ENCODE results near the gene B3GNT4. TPM values are rescaled to one million over a fixed set of nuclear protein-coding genes. Genes with fewer than 3 reads are reported as not detected.

Gene B3GNT4
- polyA plus RNA-seq, 1 donor from 2014 or later: 1.8 TPM

GRCh38 chr12:122232691-122233090 is 29.2 kb downstream of the B3GNT4 start:
- H3K27ac ChIP-seq (ENCODE audit: low read length): no peak overlapping the region
- no peaks in the 10 kb centered on the region for H3K9me3 ChIP-seq (ENCODE audit: low read length)
- H3K79me2 ChIP-seq (replicated peaks; ENCODE audit: insufficient read depth, low read length): no peaks in the 10 kb centered on the region
- H3K9me2 ChIP-seq (ENCODE audit: insufficient read depth, low read length): no peaks in the 10 kb centered on the region
- TF ChIP-seq EZH2 (IDR thresholded peaks at IDR 0.05; ENCODE audit: borderline replicate concordance, insufficient read depth, low read length, poor library complexity, severe bottlenecking) (no peak), TAF1 (IDR thresholded peaks at IDR 0.05; ENCODE audit: low read depth) (no peak), MXI1 (conservative IDR thresholded peaks at IDR 0.05; ENCODE audit: poor library complexity, severe bottlenecking) (no peak), POLR2AphosphoS5 (IDR thresholded peaks at IDR 0.05) (no peak)
- H3F3A ChIP-seq (ENCODE audit: insufficient read depth, low read length, poor library complexity, severe bottlenecking): no peaks in the 10 kb centered on the region
- H3K27me3 ChIP-seq (ENCODE audit: insufficient read depth, low read depth, low read length): no peaks in the 10 kb centered on the region
- no peak overlapping the region for H3K9ac ChIP-seq (ENCODE audit: low read length)
- no peak overlapping the region for H3K4me2 ChIP-seq (ENCODE audit: low read length)
- no peak overlapping the region for H2AFZ ChIP-seq (ENCODE audit: low read depth, low read length)
- H4K20me1 ChIP-seq (ENCODE audit: insufficient read depth): no peaks in the 10 kb centered on the region
- no peak overlapping the region for H3K4me3 ChIP-seq (ENCODE audit: low read length)
- no peaks in the 10 kb centered on the region for H3K36me3 ChIP-seq (ENCODE audit: insufficient read depth, low read length)

DNA sequence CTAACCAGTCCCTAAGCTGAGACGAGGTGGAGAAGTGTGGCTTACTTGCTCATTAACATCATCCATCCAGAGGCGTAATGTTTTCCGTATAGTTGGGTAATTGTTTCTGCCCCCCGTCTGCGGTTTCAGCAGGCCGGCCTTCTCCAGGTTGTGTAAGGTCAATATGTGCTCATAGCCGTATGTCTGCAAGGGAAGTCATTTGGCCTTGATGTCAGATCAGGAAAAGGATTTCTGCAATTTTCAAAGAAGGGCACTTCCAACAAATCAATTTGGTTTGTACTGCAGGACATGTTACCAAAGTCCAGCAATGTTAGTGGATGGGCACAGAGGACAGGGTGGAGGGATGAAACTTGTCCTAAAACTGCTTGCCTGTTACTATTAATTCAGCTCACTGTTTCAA is 32.2 kb downstream of the B3GNT4 start:
- H3K36me3 ChIP-seq (ENCODE audit: insufficient read depth, low read length): no peaks in the 10 kb centered on the region
- H3K4me2 ChIP-seq (ENCODE audit: low read length): no peak overlapping the region
- no peak overlapping the region for H2AFZ ChIP-seq (ENCODE audit: low read depth, low read length)
- H3K79me2 ChIP-seq (replicated peaks; ENCODE audit: insufficient read depth, low read length): no peaks in the 10 kb centered on the region
- no peaks in the 10 kb centered on the region for H3F3A ChIP-seq (ENCODE audit: insufficient read depth, low read length, poor library complexity, severe bottlenecking)
- no peaks in the 10 kb centered on the region for H4K20me1 ChIP-seq (ENCODE audit: insufficient read depth)
- H3K9me2 ChIP-seq (ENCODE audit: insufficient read depth, low read length): no peaks in the 10 kb centered on the region
- no peak overlapping the region for H3K9ac ChIP-seq (ENCODE audit: low read length)
- H3K4me3 ChIP-seq (ENCODE audit: low read length): no peak overlapping the region
- H3K9me3 ChIP-seq (ENCODE audit: low read length): no peaks in the 10 kb centered on the region
- H3K27me3 ChIP-seq (ENCODE audit: insufficient read depth, low read depth, low read length): no peaks in the 10 kb centered on the region
- H3K27ac ChIP-seq (ENCODE audit: low read length): no peak overlapping the region
- TF ChIP-seq EZH2 (IDR thresholded peaks at IDR 0.05; ENCODE audit: borderline replicate concordance, insufficient read depth, low read length, poor library complexity, severe bottlenecking) (no peak), POLR2AphosphoS5 (IDR thresholded peaks at IDR 0.05) (no peak), TAF1 (IDR thresholded peaks at IDR 0.05; ENCODE audit: low read depth) (no peak)
- TF ChIP-seq, protein P1, sequence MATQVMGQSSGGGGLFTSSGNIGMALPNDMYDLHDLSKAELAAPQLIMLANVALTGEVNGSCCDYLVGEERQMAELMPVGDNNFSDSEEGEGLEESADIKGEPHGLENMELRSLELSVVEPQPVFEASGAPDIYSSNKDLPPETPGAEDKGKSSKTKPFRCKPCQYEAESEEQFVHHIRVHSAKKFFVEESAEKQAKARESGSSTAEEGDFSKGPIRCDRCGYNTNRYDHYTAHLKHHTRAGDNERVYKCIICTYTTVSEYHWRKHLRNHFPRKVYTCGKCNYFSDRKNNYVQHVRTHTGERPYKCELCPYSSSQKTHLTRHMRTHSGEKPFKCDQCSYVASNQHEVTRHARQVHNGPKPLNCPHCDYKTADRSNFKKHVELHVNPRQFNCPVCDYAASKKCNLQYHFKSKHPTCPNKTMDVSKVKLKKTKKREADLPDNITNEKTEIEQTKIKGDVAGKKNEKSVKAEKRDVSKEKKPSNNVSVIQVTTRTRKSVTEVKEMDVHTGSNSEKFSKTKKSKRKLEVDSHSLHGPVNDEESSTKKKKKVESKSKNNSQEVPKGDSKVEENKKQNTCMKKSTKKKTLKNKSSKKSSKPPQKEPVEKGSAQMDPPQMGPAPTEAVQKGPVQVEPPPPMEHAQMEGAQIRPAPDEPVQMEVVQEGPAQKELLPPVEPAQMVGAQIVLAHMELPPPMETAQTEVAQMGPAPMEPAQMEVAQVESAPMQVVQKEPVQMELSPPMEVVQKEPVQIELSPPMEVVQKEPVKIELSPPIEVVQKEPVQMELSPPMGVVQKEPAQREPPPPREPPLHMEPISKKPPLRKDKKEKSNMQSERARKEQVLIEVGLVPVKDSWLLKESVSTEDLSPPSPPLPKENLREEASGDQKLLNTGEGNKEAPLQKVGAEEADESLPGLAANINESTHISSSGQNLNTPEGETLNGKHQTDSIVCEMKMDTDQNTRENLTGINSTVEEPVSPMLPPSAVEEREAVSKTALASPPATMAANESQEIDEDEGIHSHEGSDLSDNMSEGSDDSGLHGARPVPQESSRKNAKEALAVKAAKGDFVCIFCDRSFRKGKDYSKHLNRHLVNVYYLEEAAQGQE (IDR thresholded peaks at IDR 0.05; ENCODE audit: borderline replicate concordance): no peak

GRCh38 chr12:122238861-122239260 is 35.4 kb downstream of the B3GNT4 start:
- no peaks in the 10 kb centered on the region for H3F3A ChIP-seq (ENCODE audit: insufficient read depth, low read length, poor library complexity, severe bottlenecking)
- H3K4me2 ChIP-seq (ENCODE audit: low read length): no peak overlapping the region
- no peak overlapping the region for H2AFZ ChIP-seq (ENCODE audit: low read depth, low read length)
- no peak for TF ChIP-seq MXI1 (conservative IDR thresholded peaks at IDR 0.05; ENCODE audit: poor library complexity, severe bottlenecking)
- no peak for TF ChIP-seq EP300 (conservative IDR thresholded peaks at IDR 0.05; ENCODE audit: poor library complexity, severe bottlenecking)
- H3K9me2 ChIP-seq (ENCODE audit: insufficient read depth, low read length): no peaks in the 10 kb centered on the region
- no peak overlapping the region for H3K9ac ChIP-seq (ENCODE audit: low read length)
- H3K36me3 ChIP-seq (ENCODE audit: insufficient read depth, low read length): no peaks in the 10 kb centered on the region
- H4K20me1 ChIP-seq (ENCODE audit: insufficient read depth): no peaks in the 10 kb centered on the region
- no peaks in the 10 kb centered on the region for H3K27me3 ChIP-seq (ENCODE audit: insufficient read depth, low read depth, low read length)
- no peaks in the 10 kb centered on the region for H3K79me2 ChIP-seq (replicated peaks; ENCODE audit: insufficient read depth, low read length)
- no peak overlapping the region for H3K4me3 ChIP-seq (ENCODE audit: low read length)
- H3K9me3 ChIP-seq (ENCODE audit: low read length): no peaks in the 10 kb centered on the region
- H3K27ac ChIP-seq (ENCODE audit: low read length): no peak overlapping the region

DNA sequence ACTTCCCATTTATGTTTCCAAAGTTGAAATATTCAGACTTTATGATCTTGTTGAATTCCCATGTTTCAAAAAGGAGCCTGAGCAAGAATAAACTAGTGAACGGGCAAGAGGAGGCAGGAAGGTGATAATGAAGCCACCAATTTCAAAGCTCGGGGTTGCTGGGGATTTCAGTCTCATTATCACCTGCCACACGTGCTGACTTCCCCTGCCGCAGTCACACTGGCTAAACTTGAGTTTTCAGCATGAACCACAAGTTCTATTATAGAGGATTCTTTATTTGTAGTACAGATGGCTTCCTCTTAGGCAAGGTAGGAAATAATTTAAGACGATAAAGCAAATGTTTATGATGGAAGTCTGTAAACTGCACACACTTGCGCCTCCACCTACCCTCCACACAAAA is 40.5 kb downstream of the B3GNT4 start:
- no peaks in the 10 kb centered on the region for H3K36me3 ChIP-seq (ENCODE audit: insufficient read depth, low read length)
- no peak overlapping the region for H3K4me3 ChIP-seq (ENCODE audit: low read length)
- no peaks in the 10 kb centered on the region for H3K79me2 ChIP-seq (replicated peaks; ENCODE audit: insufficient read depth, low read length)
- no peaks in the 10 kb centered on the region for H3F3A ChIP-seq (ENCODE audit: insufficient read depth, low read length, poor library complexity, severe bottlenecking)
- H2AFZ ChIP-seq (ENCODE audit: low read depth, low read length): no peak overlapping the region
- TF ChIP-seq EP300 (conservative IDR thresholded peaks at IDR 0.05; ENCODE audit: poor library complexity, severe bottlenecking): no peak
- TF ChIP-seq, protein P2, sequence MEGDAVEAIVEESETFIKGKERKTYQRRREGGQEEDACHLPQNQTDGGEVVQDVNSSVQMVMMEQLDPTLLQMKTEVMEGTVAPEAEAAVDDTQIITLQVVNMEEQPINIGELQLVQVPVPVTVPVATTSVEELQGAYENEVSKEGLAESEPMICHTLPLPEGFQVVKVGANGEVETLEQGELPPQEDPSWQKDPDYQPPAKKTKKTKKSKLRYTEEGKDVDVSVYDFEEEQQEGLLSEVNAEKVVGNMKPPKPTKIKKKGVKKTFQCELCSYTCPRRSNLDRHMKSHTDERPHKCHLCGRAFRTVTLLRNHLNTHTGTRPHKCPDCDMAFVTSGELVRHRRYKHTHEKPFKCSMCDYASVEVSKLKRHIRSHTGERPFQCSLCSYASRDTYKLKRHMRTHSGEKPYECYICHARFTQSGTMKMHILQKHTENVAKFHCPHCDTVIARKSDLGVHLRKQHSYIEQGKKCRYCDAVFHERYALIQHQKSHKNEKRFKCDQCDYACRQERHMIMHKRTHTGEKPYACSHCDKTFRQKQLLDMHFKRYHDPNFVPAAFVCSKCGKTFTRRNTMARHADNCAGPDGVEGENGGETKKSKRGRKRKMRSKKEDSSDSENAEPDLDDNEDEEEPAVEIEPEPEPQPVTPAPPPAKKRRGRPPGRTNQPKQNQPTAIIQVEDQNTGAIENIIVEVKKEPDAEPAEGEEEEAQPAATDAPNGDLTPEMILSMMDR (IDR thresholded peaks at IDR 0.05; ENCODE audit: poor library complexity, severe bottlenecking): no peak
- TF ChIP-seq POLR2AphosphoS5 (IDR thresholded peaks at IDR 0.05): no peak
- TF ChIP-seq, protein P1 (IDR thresholded peaks at IDR 0.05; ENCODE audit: borderline replicate concordance): no peak
- H3K27ac ChIP-seq (ENCODE audit: low read length): no peak overlapping the region
- no peaks in the 10 kb centered on the region for H3K27me3 ChIP-seq (ENCODE audit: insufficient read depth, low read depth, low read length)
- no peaks in the 10 kb centered on the region for H3K9me2 ChIP-seq (ENCODE audit: insufficient read depth, low read length)
- H3K4me2 ChIP-seq (ENCODE audit: low read length): no peak overlapping the region
- H3K9me3 ChIP-seq (ENCODE audit: low read length): no peaks in the 10 kb centered on the region
- H4K20me1 ChIP-seq (ENCODE audit: insufficient read depth): no peaks in the 10 kb centered on the region
- no peak overlapping the region for H3K9ac ChIP-seq (ENCODE audit: low read length)

Data from neural cell (in vitro differentiated cells).